ENCODE measurements around the gene COL24A1. TPM values are rescaled to one million over a fixed set of nuclear protein-coding genes. Genes with fewer than 3 reads are reported as not detected.
A peak's percentile ranks its signal among the peaks of the same experiment; 100 is the strongest.
"Not testable (repeated sequence)": the region's sequence is repeated elsewhere in the genome, so short reads cannot be mapped to it uniquely, and the experiment has no call there.

Gene COL24A1
- total RNA-seq, 1 experiment from 2014 or later, result 1.1 TPM

DNA sequence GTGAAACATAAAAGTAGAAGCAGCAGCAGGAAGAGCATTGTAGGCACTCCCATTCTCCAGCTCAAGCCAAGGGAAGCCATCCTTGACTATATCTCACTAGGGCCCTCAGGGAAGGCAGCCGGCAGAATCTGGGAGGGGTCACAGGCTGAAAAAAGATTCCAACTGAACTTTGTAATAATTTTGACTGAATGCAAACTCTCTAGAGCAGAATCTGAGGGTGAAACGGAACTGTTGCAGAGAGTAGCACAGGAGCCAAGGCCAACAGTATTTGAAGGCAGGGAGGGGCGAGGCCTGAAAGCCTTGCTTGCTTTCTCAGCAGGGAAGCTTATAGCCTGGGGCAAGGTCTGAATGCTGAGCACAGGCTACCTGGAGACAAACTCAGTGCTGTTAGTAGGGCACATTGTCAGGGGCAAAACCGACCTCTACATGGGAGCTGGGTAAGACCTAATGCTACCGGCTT, 180.6 kb downstream of the COL24A1 start:
- Mint-ChIP-seq H3K27ac (0 out of 2 replicates have a peak overlapping the region, but pooled peaks have one; percentile 33), H3K9me3 (peaks cover 26% of the 10 kb centered on the region), H3K4me3 (no peak overlapping the region), H3K4me1 (peaks cover 28% of the 10 kb centered on the region), H3K36me3 (no peaks in the 10 kb centered on the region), H3K27me3 (ENCODE audit: low read depth) (peaks cover 3% of the 10 kb centered on the region; the same call in 1 of the 2 replicates)
- CTCF ChIA-PET, result interaction anchor here (0.9 kb wide), 1 partner anchor 43 kb away, joined by 4 read pairs; no protein-coding TSS in a partner anchor
- DNase-seq (ENCODE audit: low spot score) (peak; percentile 75), ATAC-seq (peak; percentile 92)
- POLR2A ChIA-PET, result interaction anchor here (0.9 kb wide), 1 partner anchor 212 kb away, joined by 3 read pairs; no protein-coding TSS in a partner anchor
- TF ChIP-seq TEAD4 (CRISPR knock-in tag; IDR thresholded peaks at IDR 0.05) (no peak), OVOL2 (CRISPR knock-in tag; IDR thresholded peaks at IDR 0.05; ENCODE audit: borderline replicate concordance) (no peak), ZNF121 (CRISPR knock-in tag; IDR thresholded peaks at IDR 0.05) (no peak), ZNF423 (CRISPR knock-in tag; IDR thresholded peaks at IDR 0.05) (peak; percentile 88)
- TF ChIP-seq, protein P1, sequence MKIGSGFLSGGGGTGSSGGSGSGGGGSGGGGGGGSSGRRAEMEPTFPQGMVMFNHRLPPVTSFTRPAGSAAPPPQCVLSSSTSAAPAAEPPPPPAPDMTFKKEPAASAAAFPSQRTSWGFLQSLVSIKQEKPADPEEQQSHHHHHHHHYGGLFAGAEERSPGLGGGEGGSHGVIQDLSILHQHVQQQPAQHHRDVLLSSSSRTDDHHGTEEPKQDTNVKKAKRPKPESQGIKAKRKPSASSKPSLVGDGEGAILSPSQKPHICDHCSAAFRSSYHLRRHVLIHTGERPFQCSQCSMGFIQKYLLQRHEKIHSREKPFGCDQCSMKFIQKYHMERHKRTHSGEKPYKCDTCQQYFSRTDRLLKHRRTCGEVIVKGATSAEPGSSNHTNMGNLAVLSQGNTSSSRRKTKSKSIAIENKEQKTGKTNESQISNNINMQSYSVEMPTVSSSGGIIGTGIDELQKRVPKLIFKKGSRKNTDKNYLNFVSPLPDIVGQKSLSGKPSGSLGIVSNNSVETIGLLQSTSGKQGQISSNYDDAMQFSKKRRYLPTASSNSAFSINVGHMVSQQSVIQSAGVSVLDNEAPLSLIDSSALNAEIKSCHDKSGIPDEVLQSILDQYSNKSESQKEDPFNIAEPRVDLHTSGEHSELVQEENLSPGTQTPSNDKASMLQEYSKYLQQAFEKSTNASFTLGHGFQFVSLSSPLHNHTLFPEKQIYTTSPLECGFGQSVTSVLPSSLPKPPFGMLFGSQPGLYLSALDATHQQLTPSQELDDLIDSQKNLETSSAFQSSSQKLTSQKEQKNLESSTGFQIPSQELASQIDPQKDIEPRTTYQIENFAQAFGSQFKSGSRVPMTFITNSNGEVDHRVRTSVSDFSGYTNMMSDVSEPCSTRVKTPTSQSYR (CRISPR knock-in tag; IDR thresholded peaks at IDR 0.05), result no peak
- TF ChIP-seq, protein P2, sequence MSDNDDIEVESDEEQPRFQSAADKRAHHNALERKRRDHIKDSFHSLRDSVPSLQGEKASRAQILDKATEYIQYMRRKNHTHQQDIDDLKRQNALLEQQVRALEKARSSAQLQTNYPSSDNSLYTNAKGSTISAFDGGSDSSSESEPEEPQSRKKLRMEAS (CRISPR knock-in tag; IDR thresholded peaks at IDR 0.05), result no peak

DNA sequence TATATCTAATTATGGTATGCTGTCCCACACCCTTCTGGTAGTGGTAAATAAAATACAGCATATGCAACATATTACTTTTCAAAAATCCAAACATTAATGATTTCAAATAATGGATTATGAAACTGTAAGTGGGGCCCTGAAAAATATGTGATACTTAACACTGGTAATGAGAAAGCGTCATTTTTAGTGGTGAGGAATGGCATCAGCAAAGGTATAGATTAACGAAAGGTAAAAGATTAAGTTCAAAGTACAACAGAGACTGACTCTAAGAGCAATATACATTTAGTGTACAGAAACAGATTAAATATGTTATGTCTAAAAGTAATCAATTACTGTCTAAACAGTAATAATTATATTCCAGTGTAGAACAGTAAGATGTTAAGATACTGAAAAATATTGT, 194.1 kb downstream of the COL24A1 start:
- Mint-ChIP-seq H3K27ac (no peak overlapping the region), H3K9me3 (no peaks in the 10 kb centered on the region), H3K4me1 (peaks cover 6% of the 10 kb centered on the region; the same call in 1 of the 2 replicates), H3K36me3 (no peaks in the 10 kb centered on the region), H3K27me3 (ENCODE audit: low read depth) (no peaks in the 10 kb centered on the region), H3K4me3 (no peak overlapping the region)
- TF ChIP-seq, protein P3, sequence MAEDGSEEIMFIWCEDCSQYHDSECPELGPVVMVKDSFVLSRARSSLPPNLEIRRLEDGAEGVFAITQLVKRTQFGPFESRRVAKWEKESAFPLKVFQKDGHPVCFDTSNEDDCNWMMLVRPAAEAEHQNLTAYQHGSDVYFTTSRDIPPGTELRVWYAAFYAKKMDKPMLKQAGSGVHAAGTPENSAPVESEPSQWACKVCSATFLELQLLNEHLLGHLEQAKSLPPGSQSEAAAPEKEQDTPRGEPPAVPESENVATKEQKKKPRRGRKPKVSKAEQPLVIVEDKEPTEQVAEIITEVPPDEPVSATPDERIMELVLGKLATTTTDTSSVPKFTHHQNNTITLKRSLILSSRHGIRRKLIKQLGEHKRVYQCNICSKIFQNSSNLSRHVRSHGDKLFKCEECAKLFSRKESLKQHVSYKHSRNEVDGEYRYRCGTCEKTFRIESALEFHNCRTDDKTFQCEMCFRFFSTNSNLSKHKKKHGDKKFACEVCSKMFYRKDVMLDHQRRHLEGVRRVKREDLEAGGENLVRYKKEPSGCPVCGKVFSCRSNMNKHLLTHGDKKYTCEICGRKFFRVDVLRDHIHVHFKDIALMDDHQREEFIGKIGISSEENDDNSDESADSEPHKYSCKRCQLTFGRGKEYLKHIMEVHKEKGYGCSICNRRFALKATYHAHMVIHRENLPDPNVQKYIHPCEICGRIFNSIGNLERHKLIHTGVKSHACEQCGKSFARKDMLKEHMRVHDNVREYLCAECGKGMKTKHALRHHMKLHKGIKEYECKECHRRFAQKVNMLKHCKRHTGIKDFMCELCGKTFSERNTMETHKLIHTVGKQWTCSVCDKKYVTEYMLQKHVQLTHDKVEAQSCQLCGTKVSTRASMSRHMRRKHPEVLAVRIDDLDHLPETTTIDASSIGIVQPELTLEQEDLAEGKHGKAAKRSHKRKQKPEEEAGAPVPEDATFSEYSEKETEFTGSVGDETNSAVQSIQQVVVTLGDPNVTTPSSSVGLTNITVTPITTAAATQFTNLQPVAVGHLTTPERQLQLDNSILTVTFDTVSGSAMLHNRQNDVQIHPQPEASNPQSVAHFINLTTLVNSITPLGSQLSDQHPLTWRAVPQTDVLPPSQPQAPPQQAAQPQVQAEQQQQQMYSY (CRISPR knock-in tag; IDR thresholded peaks at IDR 0.05), result no peak
- TF ChIP-seq TP53 (CRISPR knock-in tag; IDR thresholded peaks at IDR 0.05), result no peak
- no peak for TF ChIP-seq ZNF263 (CRISPR knock-in tag; IDR thresholded peaks at IDR 0.05; ENCODE audit: low read depth)
- no peak for TF ChIP-seq GABPB1 (CRISPR knock-in tag; IDR thresholded peaks at IDR 0.05)
- no peak for TF ChIP-seq ZNF317 (CRISPR knock-in tag; IDR thresholded peaks at IDR 0.05; ENCODE audit: borderline replicate concordance, low read depth)
- TF ChIP-seq SMAD3 (CRISPR knock-in tag; IDR thresholded peaks at IDR 0.05; ENCODE audit: borderline replicate concordance), result no peak
- TF ChIP-seq NFE2L1 (CRISPR knock-in tag; IDR thresholded peaks at IDR 0.05), result no peak
- no peak for TF ChIP-seq RELA (CRISPR knock-in tag; IDR thresholded peaks at IDR 0.05; ENCODE audit: borderline replicate concordance)
- TF ChIP-seq NR3C1 (CRISPR knock-in tag; conservative IDR thresholded peaks at IDR 0.05; ENCODE audit: low read depth), result no peak
- ChIA-PET CTCF (no interaction called here), POLR2A (no interaction called here)
- ATAC-seq (no peak), DNase-seq (ENCODE audit: low spot score) (no peak)

DNA sequence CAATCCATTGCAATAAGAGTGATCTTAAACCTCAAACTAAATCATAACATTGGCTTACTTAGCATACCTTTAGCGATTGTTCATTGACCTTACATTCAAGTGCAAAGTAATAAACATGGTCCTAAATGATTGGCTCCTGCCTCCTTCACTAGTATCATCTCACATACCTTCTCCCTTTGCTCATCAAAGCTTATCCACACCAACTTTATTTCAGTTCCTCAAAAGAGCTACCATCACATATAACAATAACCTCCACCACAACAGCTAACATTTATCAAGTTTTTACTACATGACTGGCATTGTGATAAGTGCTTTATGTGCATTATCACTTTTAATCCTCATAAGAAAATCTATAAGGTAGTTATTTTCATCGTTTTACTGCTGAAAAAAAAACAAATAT, 198.8 kb downstream of the COL24A1 start:
- TF ChIP-seq GABPB1 (CRISPR knock-in tag; IDR thresholded peaks at IDR 0.05) (no peak), OVOL2 (CRISPR knock-in tag; IDR thresholded peaks at IDR 0.05; ENCODE audit: borderline replicate concordance) (no peak)
- TF ChIP-seq, protein P4, sequence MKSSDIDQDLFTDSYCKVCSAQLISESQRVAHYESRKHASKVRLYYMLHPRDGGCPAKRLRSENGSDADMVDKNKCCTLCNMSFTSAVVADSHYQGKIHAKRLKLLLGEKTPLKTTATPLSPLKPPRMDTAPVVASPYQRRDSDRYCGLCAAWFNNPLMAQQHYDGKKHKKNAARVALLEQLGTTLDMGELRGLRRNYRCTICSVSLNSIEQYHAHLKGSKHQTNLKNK (CRISPR knock-in tag; IDR thresholded peaks at IDR 0.05), result no peak

DNA sequence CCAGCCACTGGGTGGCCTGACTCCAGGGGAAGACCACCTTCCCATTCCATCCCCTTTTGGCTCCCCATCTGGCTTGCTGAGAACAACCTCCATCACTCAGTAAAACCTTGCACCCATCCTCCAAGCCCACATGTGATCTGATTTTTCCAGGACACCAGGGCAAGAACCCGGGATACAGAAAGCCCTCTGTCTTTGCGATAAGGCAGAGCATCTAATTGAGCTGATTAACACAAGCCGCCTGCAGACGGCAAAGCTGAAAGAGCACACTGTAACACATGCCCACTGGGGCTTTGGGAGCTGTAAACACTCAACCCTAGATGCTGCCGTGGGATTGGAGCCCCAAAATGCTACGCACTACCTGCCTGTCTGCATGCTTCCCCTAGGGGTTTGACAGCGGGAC, 201.4 kb downstream of the COL24A1 start:
- ATAC-seq; POLR2A ChIA-PET; H3K4me3 Mint-ChIP-seq; H3K36me3 Mint-ChIP-seq; H3K27ac Mint-ChIP-seq; H3K4me1 Mint-ChIP-seq; CTCF ChIA-PET; H3K9me3 Mint-ChIP-seq; H3K27me3 Mint-ChIP-seq (ENCODE audit: low read depth); DNase-seq (ENCODE audit: low spot score): not testable (repeated sequence)

More for the DNA sequence above, 198.8 kb downstream of the COL24A1 start:
- no peak overlapping the region for H3K4me3 Mint-ChIP-seq
- 0 out of 2 replicates have a peak, but pooled peaks cover 4% of the 10 kb centered on the region for H3K9me3 Mint-ChIP-seq
- no peak overlapping the region for H3K27ac Mint-ChIP-seq
- ChIA-PET CTCF (no interaction called here), POLR2A (no interaction called here)
- no peaks in the 10 kb centered on the region for H3K27me3 Mint-ChIP-seq (ENCODE audit: low read depth)
- no peaks in the 10 kb centered on the region for H3K36me3 Mint-ChIP-seq
- no peak for DNase-seq (ENCODE audit: low spot score)
- no peak for ATAC-seq
- H3K4me1 Mint-ChIP-seq, result no peaks in the 10 kb centered on the region
